Activated T-helper 2 cell treated with anti-CD3 and anti-CD28 coated beads, Interferon-gamma antibody, Interleukin-2, Interleukin-4, amounts not matched to agents 10 μg/mL and 5 μg/mL and 100 μg/mL, durations not matched to agents 14 hours and 24 hours and 36 hours (primary cell): ENCODE data around the gene LRBA. TPM values are rescaled to one million over a fixed set of nuclear protein-coding genes. Genes with fewer than 3 reads are reported as not detected.

Experiments
- DNase-seq: peaks from one replicate; pipeline ENCODE4 v3.0.0; 2021; ENCODE audit warnings: low spot score
- H3K27ac Mint-ChIP-seq: one replicate; pipeline ENCODE4 v1.8.0; 2021; ENCODE audit warnings: mixed read lengths
- H3K27me3 Mint-ChIP-seq: one replicate; pipeline ENCODE4 v1.8.0; 2021; ENCODE audit warnings: low read depth, mixed read lengths
- H3K36me3 Mint-ChIP-seq: one replicate; pipeline ENCODE4 v1.8.0; 2021; ENCODE audit warnings: low read depth, mixed read lengths
- H3K4me1 Mint-ChIP-seq: one replicate; pipeline ENCODE4 v1.8.0; 2021; ENCODE audit warnings: low read depth, mixed read lengths
- H3K4me3 Mint-ChIP-seq: one replicate; pipeline ENCODE4 v1.8.0; 2021; ENCODE audit warnings: low read depth, mild to moderate bottlenecking, moderate library complexity, mixed read lengths
- H3K9me3 Mint-ChIP-seq: one replicate; pipeline ENCODE4 v1.8.0; 2021; ENCODE audit warnings: mixed read lengths
- intact Hi-C: fragments of 100-400 bp; cut with micrococcal nuclease; formaldehyde crosslinking; loops from one replicate; pipeline ENCODE4 v1.15.1; 2023
- total RNA-seq: library from RNA; stranded (reverse); gene quantifications from 2 replicates; pipeline ENCODE4 v1.2.3, GENCODE V29; 2022

The LRBA gene
- total RNA-seq, 1 donor from 2014 or later = 46.4 TPM

DNA sequence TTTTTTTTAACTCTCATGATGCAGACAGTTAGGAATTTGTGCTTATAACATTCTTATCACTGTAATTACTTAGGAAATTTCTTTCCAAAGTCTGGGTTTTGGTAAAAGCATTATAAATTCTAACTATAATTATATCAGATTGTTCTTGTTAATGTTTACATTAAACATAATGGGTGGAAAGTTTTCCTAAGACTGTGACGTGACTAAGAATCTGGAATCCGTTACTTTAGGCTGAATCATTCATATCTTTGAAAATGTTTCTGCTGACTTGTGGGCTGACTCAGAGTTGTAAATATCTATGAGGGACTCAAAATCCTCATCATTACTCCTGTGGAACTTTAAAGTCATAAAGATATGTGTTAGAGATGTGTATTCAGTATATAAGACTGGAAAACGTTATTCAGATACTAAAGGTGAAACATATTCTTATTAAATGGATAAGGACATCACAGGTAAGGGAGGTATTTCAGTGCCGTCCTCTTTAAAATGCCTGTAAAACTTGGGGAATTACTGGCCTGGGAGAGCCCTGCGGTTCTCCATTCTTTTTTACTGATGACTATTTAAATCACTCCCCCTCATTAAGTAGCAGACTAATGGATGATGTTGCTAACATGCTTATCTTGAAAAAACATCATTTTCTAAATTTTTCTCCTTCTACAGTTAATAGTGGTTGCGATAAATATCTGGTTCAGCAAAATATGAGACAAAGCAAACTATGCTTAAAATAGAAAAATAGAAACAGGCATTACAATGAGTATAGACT lies 777.8 kb downstream of the LRBA start:
- Mint-ChIP-seq H3K4me3 (no peak overlapping the region), H3K27ac (no peak overlapping the region), H3K36me3 (no peaks in the 10 kb centered on the region), H3K27me3 (peaks cover 11% of the 10 kb centered on the region), H3K9me3 (no peaks in the 10 kb centered on the region), H3K4me1 (no peaks in the 10 kb centered on the region)
- intact Hi-C loops = no loop called here
- no peak for DNase-seq

DNA sequence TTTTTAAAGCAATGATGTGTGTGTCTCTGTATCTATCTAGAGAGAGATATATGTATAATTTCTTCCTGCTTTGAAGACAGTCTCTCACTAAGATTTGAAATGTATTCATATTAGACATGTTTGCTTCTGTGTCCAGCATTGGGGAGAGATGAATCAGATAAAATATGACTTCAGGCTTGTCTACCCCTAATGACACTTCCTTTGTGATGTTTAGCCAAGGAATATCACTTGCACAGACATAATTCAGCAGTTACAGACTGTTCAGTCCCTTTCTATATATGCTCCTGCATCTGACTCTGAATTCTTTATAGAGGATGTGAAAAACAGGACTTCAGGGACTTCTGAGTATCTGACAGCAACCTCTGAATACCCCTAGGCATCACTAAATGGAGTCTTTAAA lies 778.5 kb downstream of the LRBA start:
- H3K4me3 Mint-ChIP-seq = no peak overlapping the region
- no peaks in the 10 kb centered on the region for H3K4me1 Mint-ChIP-seq
- no peaks in the 10 kb centered on the region for H3K36me3 Mint-ChIP-seq
- peaks cover 12% of the 10 kb centered on the region for H3K27me3 Mint-ChIP-seq
- DNase-seq = no peak
- no peak overlapping the region for H3K27ac Mint-ChIP-seq
- no peaks in the 10 kb centered on the region for H3K9me3 Mint-ChIP-seq
- intact Hi-C loops = no loop called here

DNA sequence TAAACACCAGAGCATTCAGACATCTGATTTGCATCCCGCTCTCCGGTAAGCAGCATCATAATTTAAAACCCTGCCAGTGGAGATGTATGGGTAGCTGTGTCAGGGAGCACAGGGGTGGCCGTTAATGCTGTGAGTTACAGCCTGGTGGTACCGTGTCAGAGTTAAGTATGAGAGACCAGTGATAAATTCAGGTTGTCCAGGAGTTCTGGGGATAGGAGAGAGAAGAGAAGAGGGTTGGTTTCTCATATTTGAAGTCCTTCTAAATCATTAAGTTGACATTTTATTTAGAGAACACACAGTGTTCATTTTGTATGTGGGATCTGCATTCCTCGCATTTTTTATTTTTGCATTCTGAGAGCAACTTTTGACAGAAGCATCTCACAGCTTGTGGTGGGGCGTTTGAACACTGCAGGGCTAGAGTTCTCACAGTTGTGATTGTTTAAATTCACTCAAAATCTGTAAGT lies 779.2 kb downstream of the LRBA start:
- DNase-seq = no peak
- Mint-ChIP-seq H3K9me3 (no peaks in the 10 kb centered on the region), H3K27me3 (peaks cover 15% of the 10 kb centered on the region), H3K4me1 (no peaks in the 10 kb centered on the region), H3K27ac (no peak overlapping the region), H3K4me3 (no peak overlapping the region), H3K36me3 (no peaks in the 10 kb centered on the region)
- intact Hi-C loops = no loop called here

GRCh38 chr4:150235317-150235716 lies 779.8 kb downstream of the LRBA start:
- H3K27ac Mint-ChIP-seq = no peak overlapping the region
- no peaks in the 10 kb centered on the region for H3K4me1 Mint-ChIP-seq
- peaks cover 15% of the 10 kb centered on the region for H3K27me3 Mint-ChIP-seq
- intact Hi-C loops = no loop called here
- H3K4me3 Mint-ChIP-seq = no peak overlapping the region
- H3K9me3 Mint-ChIP-seq = no peaks in the 10 kb centered on the region
- H3K36me3 Mint-ChIP-seq = no peaks in the 10 kb centered on the region
- DNase-seq = no peak

DNA sequence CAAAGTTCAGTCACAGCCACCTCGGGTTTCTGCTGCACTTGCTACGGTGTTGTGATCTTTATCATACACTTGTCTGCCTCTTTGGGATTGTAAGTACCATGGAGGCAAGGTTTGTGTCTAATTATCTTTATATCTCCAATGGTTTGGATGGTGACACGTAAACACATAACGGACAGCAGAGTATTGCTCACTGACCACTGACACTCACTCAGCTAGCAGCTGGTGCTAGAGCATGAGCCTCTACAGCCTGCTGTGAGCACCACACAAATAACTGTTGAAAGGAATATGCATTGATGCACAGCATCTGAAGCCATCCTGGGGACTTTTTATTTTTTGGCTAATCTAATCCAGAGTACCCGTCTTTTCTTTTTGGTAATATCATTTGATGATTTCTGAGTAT lies 780.8 kb downstream of the LRBA start:
- Mint-ChIP-seq H3K9me3 (no peaks in the 10 kb centered on the region), H3K36me3 (no peaks in the 10 kb centered on the region), H3K27me3 (peaks cover 15% of the 10 kb centered on the region), H3K27ac (no peak overlapping the region), H3K4me3 (no peak overlapping the region), H3K4me1 (no peaks in the 10 kb centered on the region)
- intact Hi-C loops = no loop called here
- no peak for DNase-seq

DNA sequence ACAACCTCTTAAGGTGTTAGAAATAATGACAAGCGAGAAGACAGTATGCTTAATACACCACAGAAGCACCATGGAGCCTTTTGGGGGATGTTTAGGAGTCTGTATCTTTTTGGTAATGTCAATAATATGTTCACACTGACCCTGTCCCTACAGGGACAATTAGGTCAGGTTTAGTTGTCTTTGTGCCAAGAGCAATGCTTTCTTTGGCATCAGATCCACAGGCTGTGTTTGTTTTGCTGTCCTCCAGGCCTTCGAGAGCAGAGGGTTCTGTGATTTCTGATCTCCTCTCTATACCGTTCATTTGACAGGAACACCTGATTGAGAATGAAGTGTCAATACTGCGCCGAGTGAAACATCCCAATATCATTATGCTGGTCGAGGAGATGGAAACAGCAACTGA lies 783.1 kb downstream of the LRBA start:
- Mint-ChIP-seq H3K9me3 (no peaks in the 10 kb centered on the region), H3K27ac (no peak overlapping the region), H3K4me3 (no peak overlapping the region), H3K36me3 (no peaks in the 10 kb centered on the region), H3K4me1 (no peaks in the 10 kb centered on the region), H3K27me3 (peaks cover 15% of the 10 kb centered on the region)
- DNase-seq = no peak
- intact Hi-C loops = no loop called here

GRCh38 chr4:150231107-150231770 lies 783.8 kb downstream of the LRBA start:
- intact Hi-C loops = no loop called here
- H3K27me3 Mint-ChIP-seq = peaks cover 11% of the 10 kb centered on the region
- no peaks in the 10 kb centered on the region for H3K9me3 Mint-ChIP-seq
- H3K36me3 Mint-ChIP-seq = no peaks in the 10 kb centered on the region
- H3K27ac Mint-ChIP-seq = no peak overlapping the region
- no peaks in the 10 kb centered on the region for H3K4me1 Mint-ChIP-seq
- no peak overlapping the region for H3K4me3 Mint-ChIP-seq
- no peak for DNase-seq

DNA sequence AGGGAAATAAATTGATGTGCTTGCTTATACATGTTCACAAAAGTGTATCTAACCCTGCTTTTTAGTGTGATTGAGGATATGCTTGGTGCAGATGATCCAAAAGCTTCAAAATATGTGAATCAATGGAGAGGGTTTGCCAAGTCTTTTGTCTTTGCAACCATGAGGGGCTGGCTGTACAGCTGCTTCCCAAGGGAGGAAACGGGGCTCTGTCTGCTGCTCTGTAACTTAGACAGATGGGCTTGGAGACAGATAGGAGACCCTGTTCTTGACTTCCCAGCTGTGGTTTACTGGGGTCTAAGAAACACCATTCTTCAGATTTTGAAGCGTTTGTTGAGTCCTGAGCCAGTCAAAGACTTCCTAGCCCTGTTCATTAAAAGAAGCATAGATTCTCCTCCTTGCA lies 784.5 kb downstream of the LRBA start:
- Mint-ChIP-seq H3K27ac (no peak overlapping the region), H3K9me3 (no peaks in the 10 kb centered on the region), H3K36me3 (no peaks in the 10 kb centered on the region), H3K27me3 (peaks cover 11% of the 10 kb centered on the region), H3K4me3 (no peak overlapping the region), H3K4me1 (no peaks in the 10 kb centered on the region)
- no peak for DNase-seq
- intact Hi-C loops = no loop called here

GRCh38 chr4:150229520-150229919 lies 785.6 kb downstream of the LRBA start:
- H3K27me3 Mint-ChIP-seq = peaks cover 11% of the 10 kb centered on the region
- no peaks in the 10 kb centered on the region for H3K36me3 Mint-ChIP-seq
- H3K4me3 Mint-ChIP-seq = no peak overlapping the region
- H3K9me3 Mint-ChIP-seq = no peaks in the 10 kb centered on the region
- H3K27ac Mint-ChIP-seq = no peak overlapping the region
- H3K4me1 Mint-ChIP-seq = no peaks in the 10 kb centered on the region
- no peak for DNase-seq
- intact Hi-C loops = no loop called here

- Mint-ChIP-seq H3K9me3 (no peaks in the 10 kb centered on the region), H3K27me3 (peaks cover 4% of the 10 kb centered on the region), H3K4me1 (no peaks in the 10 kb centered on the region), H3K36me3 (no peaks in the 10 kb centered on the region), H3K4me3 (no peak overlapping the region), H3K27ac (no peak overlapping the region)
- no peak for DNase-seq
- intact Hi-C loops = no loop called here
Observed at GRCh38 chr4:150224896-150225591, 790.0 kb downstream of the LRBA start.

GRCh38 chr4:150219841-150220240 lies 795.2 kb downstream of the LRBA start:
- no peaks in the 10 kb centered on the region for H3K36me3 Mint-ChIP-seq
- intact Hi-C loops = no loop called here
- H3K9me3 Mint-ChIP-seq = no peaks in the 10 kb centered on the region
- H3K27me3 Mint-ChIP-seq = peaks cover 2% of the 10 kb centered on the region
- no peak for DNase-seq
- no peak overlapping the region for H3K4me3 Mint-ChIP-seq
- H3K4me1 Mint-ChIP-seq = no peaks in the 10 kb centered on the region
- no peak overlapping the region for H3K27ac Mint-ChIP-seq

DNA sequence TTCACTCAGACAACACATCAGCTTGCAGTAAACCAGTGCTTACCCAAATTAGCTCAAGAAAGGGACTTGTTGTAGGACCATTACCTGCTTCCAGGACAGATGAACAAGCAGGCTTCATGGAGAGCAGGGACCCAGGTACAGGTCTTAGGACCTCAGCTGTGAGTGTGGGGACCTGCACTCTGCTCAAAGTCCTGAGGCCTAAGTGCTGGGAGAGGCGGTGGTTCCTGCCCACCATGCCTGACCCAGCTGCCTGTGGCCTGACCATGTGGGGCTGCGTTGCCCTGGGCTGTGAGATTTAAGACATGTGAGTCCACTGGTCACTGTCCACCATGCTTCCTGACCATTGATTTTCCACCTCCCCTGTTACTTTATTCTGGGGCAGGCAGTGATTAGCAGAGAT lies 796.6 kb downstream of the LRBA start:
- H3K27ac Mint-ChIP-seq = no peak overlapping the region
- H3K4me1 Mint-ChIP-seq = no peaks in the 10 kb centered on the region
- H3K36me3 Mint-ChIP-seq = no peaks in the 10 kb centered on the region
- no peaks in the 10 kb centered on the region for H3K9me3 Mint-ChIP-seq
- DNase-seq = no peak
- no peaks in the 10 kb centered on the region for H3K27me3 Mint-ChIP-seq
- intact Hi-C loops = no loop called here
- H3K4me3 Mint-ChIP-seq = no peak overlapping the region

GRCh38 chr4:150217808-150218207 lies 797.3 kb downstream of the LRBA start:
- Mint-ChIP-seq H3K36me3 (no peaks in the 10 kb centered on the region), H3K4me1 (no peaks in the 10 kb centered on the region)
- no peak for DNase-seq

More at GRCh38 chr4:150217808-150218207, 797.3 kb downstream of the LRBA start:
- Mint-ChIP-seq H3K27me3 (no peaks in the 10 kb centered on the region), H3K27ac (no peak overlapping the region), H3K4me3 (no peak overlapping the region), H3K9me3 (no peaks in the 10 kb centered on the region)
- intact Hi-C loops = no loop called here
